OCI-M1 (cell line): Measurements from ENCODE around the gene ITIH3.
A peak's percentile ranks its signal among the peaks of the same experiment; 100 is the strongest.
"Not testable (repeated sequence)": the region's sequence is repeated elsewhere in the genome, so short reads cannot be mapped to it uniquely, and the experiment has no call there.

Source experiments
- DNase-seq: peaks from one replicate; lab custom pipeline; 2025; lab: John Stamatoyannopoulos, UW

Gene ITIH3

GRCh38 chr3:52794612-52795099 is at the start of gene ITIH3:
Gene ITIH3, plus strand, starts transcription at chr3:52794796. Its CDS starts 8 bp downstream, at chr3:52794804.
- DNase-seq: no peak

- DNase-seq: peak; percentile 30
Measured at GRCh38 chr3:52752045-52752660, 42.4 kb upstream of the ITIH3 start.

- DNase-seq: no peak
Measured at GRCh38 chr3:52754373-52754772, 40.2 kb upstream of the ITIH3 start.

- DNase-seq: no peak
Measured at GRCh38 chr3:52756141-52756540, 38.5 kb upstream of the ITIH3 start.

- DNase-seq: no peak
Measured at GRCh38 chr3:52763466-52763865, 31.1 kb upstream of the ITIH3 start.

- DNase-seq: peak; percentile 27
Measured at GRCh38 chr3:52769786-52770455, 24.7 kb upstream of the ITIH3 start.

GRCh38 chr3:52770496-52771333 is 23.9 kb upstream of the ITIH3 start, which contains the start of gene NEK4:
Gene NEK4, minus strand, starts transcription at chr3:52770940. Its CDS starts 194 bp downstream, at chr3:52770746.
- peak; percentile 97 for DNase-seq

- no peak for DNase-seq
Measured at GRCh38 chr3:52771334-52771681, 23.3 kb upstream of the ITIH3 start.

GRCh38 chr3:52771702-52772101 is 22.9 kb upstream of the ITIH3 start:
- DNase-seq: no peak

- no peak for DNase-seq
Measured at GRCh38 chr3:52773361-52774065, 21.1 kb upstream of the ITIH3 start.

GRCh38 chr3:52774066-52774713 is 20.4 kb upstream of the ITIH3 start:
- DNase-seq: no peak

- peak; percentile 45 for DNase-seq
Measured at GRCh38 chr3:52774901-52775864, 19.4 kb upstream of the ITIH3 start.

GRCh38 chr3:52775877-52776276 is 18.7 kb upstream of the ITIH3 start:
- DNase-seq: no peak

- not testable (repeated sequence) for DNase-seq
Measured at GRCh38 chr3:52776486-52776885, 18.1 kb upstream of the ITIH3 start.

GRCh38 chr3:52777127-52777958 is 17.3 kb upstream of the ITIH3 start, which contains the start of gene ITIH1:
Gene ITIH1, plus strand, starts transcription at chr3:52777599. Its CDS starts 17 bp downstream, at chr3:52777616.
- DNase-seq: no peak

- DNase-seq: no peak
Measured at GRCh38 chr3:52777959-52778805, 16.4 kb upstream of the ITIH3 start.

- peak; percentile 61 for DNase-seq
Measured at GRCh38 chr3:52779011-52779836, 15.4 kb upstream of the ITIH3 start.
